Femur (tissue), 1 donor: Measurements from ENCODE around the gene CCDC74A.
"Not testable (repeated sequence)": the region's sequence is repeated elsewhere in the genome, so short reads cannot be mapped to it uniquely, and the experiment has no call there.

Experiments used
- DNase-seq: peaks from one replicate; pipeline ENCODE4 v3.0.0-alpha.2; 2017

The CCDC74A gene

DNA sequence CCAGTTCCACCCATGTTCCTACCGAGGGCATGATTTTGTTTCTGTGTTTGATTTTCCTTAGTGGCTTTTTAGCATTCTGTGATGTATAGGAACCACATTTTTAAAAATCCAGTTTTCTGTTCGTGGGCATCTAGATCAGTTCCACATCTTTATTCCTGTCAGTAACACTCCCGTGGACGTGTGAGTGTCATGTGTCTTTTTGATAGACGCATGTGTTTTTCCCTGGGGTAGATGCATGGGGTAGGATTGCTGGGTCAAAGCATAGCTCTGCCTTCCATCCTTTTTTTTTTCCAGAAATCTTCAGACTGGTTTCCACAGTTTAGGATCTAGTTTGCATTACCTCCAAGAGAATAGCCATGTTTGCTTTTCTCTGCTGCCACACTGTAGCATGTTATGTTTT lies 38.7 kb downstream of the CCDC74A start:
- no peak for DNase-seq

DNA sequence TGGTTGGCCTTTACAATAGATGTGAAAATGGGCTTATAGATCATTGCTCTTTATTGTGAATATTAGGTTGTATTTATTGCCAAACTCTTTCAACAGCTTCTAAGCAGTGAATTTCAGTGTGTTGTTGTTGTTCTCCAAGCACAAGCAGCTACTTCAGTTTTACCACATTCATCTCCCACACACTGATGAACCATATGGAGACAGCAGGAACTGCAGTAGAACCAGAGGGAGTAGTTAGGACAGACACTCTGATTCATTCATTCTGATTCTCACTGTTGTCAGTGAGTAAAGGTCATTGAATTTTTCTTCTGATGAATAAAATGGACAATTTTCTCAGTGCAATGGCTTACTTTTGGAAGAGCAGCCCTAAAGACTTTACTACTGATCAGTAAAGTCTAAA lies 40.2 kb downstream of the CCDC74A start:
- no peak for DNase-seq

DNA sequence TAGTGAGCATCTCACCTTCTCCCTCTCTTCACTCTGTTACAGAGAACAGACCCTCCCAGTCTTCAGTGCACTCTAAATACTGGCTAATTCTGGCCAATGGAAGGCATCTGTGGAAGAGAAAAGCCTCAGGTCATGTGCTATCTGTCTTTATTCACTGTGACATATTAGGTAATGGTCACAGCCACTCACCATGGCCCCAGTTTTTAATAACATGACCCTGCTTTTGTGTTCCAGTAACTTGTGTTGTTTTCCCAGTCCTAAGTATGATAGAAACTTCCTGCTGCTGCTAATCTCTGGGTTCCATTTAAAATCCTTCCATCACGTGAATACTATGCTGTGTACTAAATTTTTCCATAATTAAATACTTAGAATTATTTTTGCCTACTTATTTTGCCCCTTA lies 40.7 kb downstream of the CCDC74A start:
- not testable (repeated sequence) for DNase-seq

DNA sequence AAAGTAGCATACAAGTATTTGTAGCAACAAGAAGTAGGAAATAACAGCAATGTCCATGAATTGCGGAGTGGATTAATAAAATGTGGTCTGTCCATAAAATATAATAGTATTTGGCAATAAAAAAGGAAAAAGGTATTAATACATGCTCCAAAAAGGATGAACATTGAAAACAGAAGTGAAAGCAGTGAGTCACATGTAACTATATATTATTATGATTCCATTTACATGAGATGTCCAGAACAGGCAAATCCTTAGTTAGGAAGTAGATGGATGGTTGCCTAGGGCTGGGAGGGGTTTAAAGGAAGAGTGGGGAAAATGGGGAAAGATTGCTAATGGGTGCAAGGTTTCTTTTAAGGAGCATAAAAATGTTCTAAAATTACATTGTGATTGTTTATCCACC lies 44.5 kb downstream of the CCDC74A start:
- DNase-seq: no peak

DNA sequence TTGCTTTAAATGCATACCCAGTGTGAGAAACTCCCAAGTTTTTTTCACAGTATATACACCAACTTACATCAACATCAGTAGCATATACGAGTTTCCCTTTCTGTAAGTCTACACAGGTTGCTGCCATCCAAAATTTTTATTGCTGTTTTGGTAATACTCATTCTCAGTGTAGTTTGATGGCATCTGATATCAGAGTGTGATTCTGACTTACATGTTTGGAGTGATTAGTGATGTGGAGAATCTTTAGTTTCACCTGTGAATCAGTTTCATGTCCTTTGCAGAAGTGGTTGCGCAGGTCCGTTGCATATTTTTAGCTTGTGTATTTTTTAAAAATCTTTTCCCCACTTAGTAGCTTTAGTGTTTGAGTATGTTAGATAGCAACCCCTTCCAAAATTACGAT lies 50.1 kb downstream of the CCDC74A start:
- no peak for DNase-seq

DNA sequence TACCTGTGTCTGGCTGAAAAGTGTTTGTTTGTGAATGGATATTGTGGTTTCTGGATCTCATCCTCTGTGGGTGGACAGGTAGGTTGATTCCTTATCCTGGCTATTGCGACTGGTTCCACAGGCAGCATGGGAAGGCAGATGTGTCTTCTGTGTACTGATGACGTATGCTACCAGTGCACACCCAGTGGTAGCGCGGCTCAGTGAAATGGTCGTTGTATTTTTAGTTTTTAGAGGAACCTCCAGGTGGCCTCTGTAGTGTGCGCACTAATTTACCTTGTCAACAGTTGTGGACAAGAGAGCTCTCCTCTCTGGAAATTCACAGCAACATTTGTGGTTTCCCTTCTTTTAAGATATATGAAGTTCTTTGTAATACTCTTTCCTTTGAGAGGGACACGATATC lies 52.5 kb downstream of the CCDC74A start:
- DNase-seq: no peak
